Endodermal cell (in vitro differentiated cells): ENCODE results near the gene SYNE2. TPM values are rescaled to one million over a fixed set of nuclear protein-coding genes. Genes with fewer than 3 reads are reported as not detected.

Source experiments
- DNase-seq: peaks from one replicate; pipeline ENCODE4 v3.0.0-alpha.2; 2017
- H3K27ac ChIP-seq: 2 replicates; pipeline ENCODE4 v1.5.1; 2013; ENCODE audit warnings: mild to moderate bottlenecking, low read depth, low read length, moderate library complexity
- H3K27me3 ChIP-seq: 2 replicates; pipeline ENCODE4 v1.6.1; 2013; ENCODE audit warnings: mild to moderate bottlenecking, low read length, moderate library complexity; ENCODE audit not compliant: insufficient read depth, control insufficient read depth, poor library complexity, severe bottlenecking
- H3K36me3 ChIP-seq: 2 replicates; pipeline ENCODE4 v1.7.0; 2013; ENCODE audit warnings: mild to moderate bottlenecking, low read length, moderate library complexity; ENCODE audit not compliant: control insufficient read depth, insufficient read depth
- H3K4me1 ChIP-seq: one replicate; pipeline ENCODE4 v1.7.0; 2013; ENCODE audit warnings: low read length; ENCODE audit not compliant: control insufficient read depth, insufficient read depth
- H3K4me3 ChIP-seq: 2 replicates; pipeline ENCODE4 v1.5.1; 2013; ENCODE audit warnings: mild to moderate bottlenecking, low read length, moderate library complexity
- H3K9ac ChIP-seq: 2 replicates; pipeline ENCODE4 v1.6.1; 2013; ENCODE audit warnings: mild to moderate bottlenecking, low read length, moderate library complexity; ENCODE audit not compliant: poor library complexity, severe bottlenecking; ENCODE audit errors: extremely low read depth
- H3K9me3 ChIP-seq: 2 replicates; pipeline ENCODE4 v1.6.1; 2013; ENCODE audit warnings: mild to moderate bottlenecking, low read length, moderate library complexity; ENCODE audit not compliant: control insufficient read depth
- H3K27ac Mint-ChIP-seq: 2 replicates; pipeline ENCODE4 v1.8.0; 2020; ENCODE audit warnings: mixed read lengths
- H3K27me3 Mint-ChIP-seq: 2 replicates; pipeline ENCODE4 v1.8.0; 2021; ENCODE audit warnings: mild to moderate bottlenecking, mixed read lengths; ENCODE audit not compliant: insufficient read depth
- H3K36me3 Mint-ChIP-seq: 2 replicates; pipeline ENCODE4 v1.8.0; 2020; ENCODE audit warnings: low read depth, mixed read lengths
- H3K4me1 Mint-ChIP-seq: 2 replicates; pipeline ENCODE4 v1.8.0; 2020; ENCODE audit warnings: mixed read lengths
- H3K4me3 Mint-ChIP-seq: 2 replicates; pipeline ENCODE4 v1.8.0; 2020; ENCODE audit warnings: mild to moderate bottlenecking, moderate library complexity, mixed read lengths
- H3K9me3 Mint-ChIP-seq: 2 replicates; pipeline ENCODE4 v1.8.0; 2020; ENCODE audit warnings: mild to moderate bottlenecking, mixed read lengths
- CTCF ChIP-seq: fragments of 200-600 bp; sonication (generic); conservative IDR thresholded peaks from 2 replicates; pipeline ENCODE4 v1.5.0; 2021; ENCODE audit warnings: antibody characterized with exemption, mild to moderate bottlenecking
- WGBS, 2 experiments: methylation state at CpG; one replicate each; pipeline versions ENCODE4 v1.1.5 to v1.1.7; 2013; ENCODE audit warnings: missing lambda C conversion rate in 2 of 2, mixed read lengths in 1 of 2; ENCODE audit not compliant: insufficient coverage in 1 of 2, insufficient read length in 1 of 2; 5-methylcytosine and 5-hydroxymethylcytosine counted together
- total RNA-seq, 2 donors: library from RNA; stranded (reverse); fragmentation: NEBNext Ultra II Directional in 1 of 2; extraction: Animal tissue kit (Norgen Biotek cat#: 25700) in 1 of 2; gene quantifications; 2 replicates in 1 of 2; 3 replicates in 1 of 2; pipeline ENCODE4 v1.2.1, GENCODE V29; 2021

SYNE2 gene
- total RNA-seq, 2 donors from 2014 or later = 65.8 to 70.0 TPM

GRCh38 chr14:63986789-63987533 lies 134.2 kb downstream of the SYNE2 start:
- H3K9me3 ChIP-seq = no peaks in the 10 kb centered on the region
- no peak overlapping the region for H3K4me3 Mint-ChIP-seq
- TF ChIP-seq CTCF = no peak
- peaks cover 18% of the 10 kb centered on the region for H3K36me3 ChIP-seq
- H3K36me3 Mint-ChIP-seq = peaks cover 13% of the 10 kb centered on the region
- no peaks in the 10 kb centered on the region for H3K9me3 Mint-ChIP-seq
- no peak overlapping the region for H3K27ac ChIP-seq
- H3K27ac Mint-ChIP-seq = no peak overlapping the region
- no peaks in the 10 kb centered on the region for H3K4me1 Mint-ChIP-seq
- H3K4me3 ChIP-seq = no peak overlapping the region
- H3K27me3 ChIP-seq = no peaks in the 10 kb centered on the region
- H3K9ac ChIP-seq = no peak overlapping the region
- 94 to 95% methylated on average over 15 of the region's 15 CpGs for WGBS, 2 experiments
- DNase-seq = no peak
- no peaks in the 10 kb centered on the region for H3K4me1 ChIP-seq
- H3K27me3 Mint-ChIP-seq = no peaks in the 10 kb centered on the region

GRCh38 chr14:63988579-63988978 lies 135.8 kb downstream of the SYNE2 start:
- Histone ChIP-seq H3K9me3 (no peaks in the 10 kb centered on the region), H3K27ac (no peak overlapping the region), H3K4me3 (no peak overlapping the region), H3K4me1 (no peaks in the 10 kb centered on the region), H3K36me3 (peaks cover 16% of the 10 kb centered on the region), H3K27me3 (no peaks in the 10 kb centered on the region), H3K9ac (no peak overlapping the region)
- H3K4me3 Mint-ChIP-seq = no peak overlapping the region
- 89 to 100% methylated on average over 1 to 4 of the region's 4 CpGs for WGBS, 2 experiments
- H3K27ac Mint-ChIP-seq = no peak overlapping the region
- H3K27me3 Mint-ChIP-seq = no peaks in the 10 kb centered on the region
- H3K4me1 Mint-ChIP-seq = no peaks in the 10 kb centered on the region
- DNase-seq = no peak
- peaks cover 16% of the 10 kb centered on the region for H3K36me3 Mint-ChIP-seq
- no peak for TF ChIP-seq CTCF
- H3K9me3 Mint-ChIP-seq = no peaks in the 10 kb centered on the region

DNA sequence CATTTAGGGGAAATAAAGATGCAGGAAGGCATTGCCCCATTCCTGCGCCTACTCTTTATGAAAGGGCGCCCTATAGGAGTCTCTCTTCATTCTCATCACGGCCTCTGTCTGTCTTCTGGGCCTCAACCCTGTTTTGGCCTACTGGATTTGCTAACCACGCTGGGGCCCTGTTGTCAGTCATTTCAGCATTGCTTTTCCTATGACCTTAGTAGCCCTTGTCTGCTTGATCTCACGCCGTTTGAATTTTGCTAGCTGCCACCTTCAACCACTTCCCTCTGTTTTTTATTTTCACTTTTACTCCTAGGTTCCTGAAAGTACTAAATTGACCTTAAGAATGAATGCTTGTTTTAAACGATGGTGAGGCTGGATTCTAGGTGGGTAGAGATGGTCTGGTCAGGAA lies 139.0 kb downstream of the SYNE2 start:
- H3K36me3 ChIP-seq = peaks cover 14% of the 10 kb centered on the region

More for the DNA sequence above, 139.0 kb downstream of the SYNE2 start:
- Mint-ChIP-seq H3K4me3 (no peak overlapping the region), H3K27ac (no peak overlapping the region), H3K9me3 (no peaks in the 10 kb centered on the region), H3K4me1 (no peaks in the 10 kb centered on the region), H3K36me3 (peaks cover 17% of the 10 kb centered on the region), H3K27me3 (no peaks in the 10 kb centered on the region)
- no peak overlapping the region for H3K4me3 ChIP-seq
- H3K27ac ChIP-seq = no peak overlapping the region
- no peak for DNase-seq
- H3K9me3 ChIP-seq = no peaks in the 10 kb centered on the region
- WGBS, 2 experiments = 95 to 99% methylated on average over 7 of the region's 7 CpGs
- no peak overlapping the region for H3K9ac ChIP-seq
- H3K27me3 ChIP-seq = no peaks in the 10 kb centered on the region
- no peaks in the 10 kb centered on the region for H3K4me1 ChIP-seq
- no peak for TF ChIP-seq CTCF
